Iris pigment epithelial cell (primary cell): ENCODE results near the gene KCNJ15.

ENCODE experiments used
- DNase-seq: peaks from one replicate; pipeline ENCODE4 v3.0.0-alpha.2; 2011; ENCODE audit warnings: low read depth

Gene KCNJ15

GRCh38 chr21:38355992-38356781 lies 99.4 kb downstream of the KCNJ15 start:
- peak; percentile 56 for DNase-seq
